GM10248 (cell line): ENCODE measurements around the gene HMGXB3.

Source experiments
- CTCF ChIA-PET: fragments of 300-600 bp; sonication (Branson Sonifier 250); formaldehyde crosslinking; extraction: SDS; loops from one replicate; lab custom pipeline; 2021; ENCODE audit warnings: antibody characterized with exemption; lab: Yijun Ruan, JAX
- POLR2A ChIA-PET: fragments of 350-650 bp; sonication (Branson Sonifier 250); formaldehyde crosslinking; extraction: SDS; loops from one replicate; lab custom pipeline; 2020; ENCODE audit warnings: antibody characterized with exemption; lab: Yijun Ruan, JAX
- DNase-seq: peaks from one replicate; pipeline ENCODE4 v3.0.0; 2012; ENCODE audit errors: extremely low spot score
- CTCF ChIP-seq: IDR thresholded peaks from 2 replicates; pipeline ENCODE4 v1.5.1; 2012; ENCODE audit warnings: mild to moderate bottlenecking, low read depth; ENCODE audit errors: extremely low read depth, missing control alignments, control extremely low read depth

HMGXB3 gene

GRCh38 chr5:150078802-150079689 lies 78.5 kb downstream of the HMGXB3 start:
- CTCF ChIA-PET = no interaction called here
- DNase-seq = no peak
- POLR2A ChIA-PET = no interaction called here
- no peak for TF ChIP-seq CTCF

- no peak for DNase-seq
- no peak for TF ChIP-seq CTCF
- ChIA-PET CTCF (no interaction called here), POLR2A (no interaction called here)
Observed at GRCh38 chr5:150079909-150080461, 79.4 kb downstream of the HMGXB3 start.

GRCh38 chr5:150080696-150081435 lies 80.3 kb downstream of the HMGXB3 start:
- ChIA-PET POLR2A (no interaction called here), CTCF (interaction anchor here (1.3 to 1.4 kb wide), 2 partner anchors 16 to 32 kb away, joined by 3 to 4 read pairs; no protein-coding TSS in a partner anchor)
- DNase-seq = no peak
- no peak for TF ChIP-seq CTCF

GRCh38 chr5:150081541-150082283 lies 81.2 kb downstream of the HMGXB3 start:
- no peak for TF ChIP-seq CTCF
- DNase-seq = peak; percentile 84

GRCh38 chr5:150082374-150082773 lies 81.8 kb downstream of the HMGXB3 start:
- no peak for TF ChIP-seq CTCF
- CTCF ChIA-PET = interaction anchor here (1.2 to 1.8 kb wide), 2 partner anchors 13 to 389 kb away, joined by 3 to 5 read pairs; no protein-coding TSS in a partner anchor
- POLR2A ChIA-PET = no interaction called here
- DNase-seq = no peak

More at GRCh38 chr5:150081541-150082283, 81.2 kb downstream of the HMGXB3 start:
- CTCF ChIA-PET = interaction anchor here (1.2 to 1.8 kb wide), 4 partner anchors 13 to 388 kb away, joined by 3 to 5 read pairs (median 4); no protein-coding TSS in a partner anchor
- POLR2A ChIA-PET = no interaction called here
